GM12874 (cell line): ENCODE data around the gene PGM5.
"Not testable (repeated sequence)": the region's sequence is repeated elsewhere in the genome, so short reads cannot be mapped to it uniquely, and the experiment has no call there.

Experiments
- TF ChIP-seq, protein P1 (sequence below): IDR thresholded peaks from 2 replicates; pipeline ENCODE4 v1.5.1; 2011; ENCODE audit warnings: low read depth, mild to moderate bottlenecking, control low read depth, low read length, moderate library complexity; ENCODE audit not compliant: insufficient read depth

Gene PGM5

DNA sequence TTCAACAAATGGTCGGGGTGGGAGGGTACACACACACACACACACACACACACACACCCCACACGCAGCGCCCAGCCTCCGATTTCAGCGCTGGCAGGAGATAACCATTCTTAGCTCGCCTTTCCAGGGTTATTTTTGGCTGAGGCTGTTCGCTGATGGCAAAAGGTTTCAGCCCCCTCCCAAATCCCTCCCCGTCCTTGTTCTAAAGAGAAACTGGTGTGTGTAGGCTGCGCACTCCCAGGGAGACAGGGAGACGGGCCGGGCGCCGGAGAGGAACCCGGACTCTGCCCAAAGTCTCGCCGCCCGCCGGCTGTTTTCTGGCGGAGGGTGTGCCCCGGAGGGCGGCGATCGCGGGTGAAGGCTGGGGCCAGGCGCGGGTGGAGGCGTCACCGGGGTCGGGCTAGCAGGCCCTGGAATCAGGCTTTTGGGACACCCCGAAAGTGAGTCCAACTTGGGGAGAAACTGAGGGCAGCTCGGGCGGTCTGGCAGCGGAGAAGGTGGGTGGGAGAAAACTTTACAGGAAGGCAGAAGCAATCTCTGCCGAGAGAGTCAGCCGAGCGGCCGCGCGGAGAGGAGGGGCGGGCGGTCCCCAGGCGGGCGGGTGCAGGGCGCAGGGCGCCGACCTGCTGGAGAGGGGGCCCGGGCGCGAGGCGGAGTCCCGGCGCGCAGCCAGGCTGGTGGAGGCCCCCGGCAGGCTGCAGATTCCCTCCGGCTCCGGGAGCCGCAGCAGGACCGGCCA is at the start of gene PGM5:
PGM5 (plus strand) TSS at position 232 of the 739 bp plus-strand sequence. CDS start 517 bp downstream, outside the sequence.
- TF ChIP-seq, protein P1, sequence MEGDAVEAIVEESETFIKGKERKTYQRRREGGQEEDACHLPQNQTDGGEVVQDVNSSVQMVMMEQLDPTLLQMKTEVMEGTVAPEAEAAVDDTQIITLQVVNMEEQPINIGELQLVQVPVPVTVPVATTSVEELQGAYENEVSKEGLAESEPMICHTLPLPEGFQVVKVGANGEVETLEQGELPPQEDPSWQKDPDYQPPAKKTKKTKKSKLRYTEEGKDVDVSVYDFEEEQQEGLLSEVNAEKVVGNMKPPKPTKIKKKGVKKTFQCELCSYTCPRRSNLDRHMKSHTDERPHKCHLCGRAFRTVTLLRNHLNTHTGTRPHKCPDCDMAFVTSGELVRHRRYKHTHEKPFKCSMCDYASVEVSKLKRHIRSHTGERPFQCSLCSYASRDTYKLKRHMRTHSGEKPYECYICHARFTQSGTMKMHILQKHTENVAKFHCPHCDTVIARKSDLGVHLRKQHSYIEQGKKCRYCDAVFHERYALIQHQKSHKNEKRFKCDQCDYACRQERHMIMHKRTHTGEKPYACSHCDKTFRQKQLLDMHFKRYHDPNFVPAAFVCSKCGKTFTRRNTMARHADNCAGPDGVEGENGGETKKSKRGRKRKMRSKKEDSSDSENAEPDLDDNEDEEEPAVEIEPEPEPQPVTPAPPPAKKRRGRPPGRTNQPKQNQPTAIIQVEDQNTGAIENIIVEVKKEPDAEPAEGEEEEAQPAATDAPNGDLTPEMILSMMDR: not testable (repeated sequence)

DNA sequence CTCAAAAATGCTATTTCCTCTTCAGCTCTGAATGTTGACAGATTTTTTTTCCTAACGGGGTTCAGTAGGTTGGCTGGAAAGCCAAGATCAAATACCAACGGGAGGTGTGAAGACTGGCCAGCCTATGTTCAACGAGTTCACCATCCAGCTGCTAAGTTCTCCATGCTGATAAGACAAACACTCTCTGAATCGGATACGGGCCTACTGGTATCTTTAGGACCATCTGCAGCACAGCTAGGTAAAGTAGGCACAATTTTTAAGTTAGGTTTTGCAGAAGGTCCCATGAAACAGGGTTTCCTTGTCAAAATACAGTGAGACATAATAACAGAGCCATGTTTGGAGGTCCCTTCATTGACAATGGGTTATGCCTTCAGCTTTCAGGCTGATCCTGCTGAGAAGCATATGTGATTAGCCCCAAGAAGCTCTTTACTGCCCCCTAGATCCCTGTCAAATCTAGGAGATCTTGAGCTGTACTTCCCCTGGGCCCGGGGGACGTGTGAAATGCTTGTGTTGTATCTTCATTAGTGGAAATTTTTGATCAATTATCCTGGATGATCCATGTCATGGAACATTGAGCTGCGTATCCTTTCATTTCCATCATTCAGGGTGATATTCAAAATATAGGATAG is 60.6 kb downstream of the PGM5 start:
- TF ChIP-seq, protein P1: peak; percentile 57

DNA sequence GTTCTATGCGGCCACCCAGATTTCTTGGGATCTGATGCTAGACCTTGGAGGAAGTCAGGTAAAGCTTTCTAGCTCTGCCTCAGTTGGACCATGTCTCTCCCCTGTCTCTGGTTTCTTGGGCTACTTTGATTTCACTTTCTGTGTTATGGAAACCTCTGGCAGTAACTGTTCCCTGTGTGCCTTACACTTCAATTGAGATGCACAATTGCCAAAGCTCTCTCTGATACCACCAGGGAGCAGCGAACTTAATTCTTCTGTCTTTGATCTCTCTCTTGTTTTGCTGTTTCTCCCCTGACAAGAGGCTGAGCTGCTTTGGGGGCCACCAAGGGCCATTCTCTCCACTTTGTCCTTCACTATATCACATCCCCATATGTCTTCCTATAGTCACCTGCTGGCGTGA is 61.4 kb downstream of the PGM5 start:
- TF ChIP-seq, protein P1: no peak

DNA sequence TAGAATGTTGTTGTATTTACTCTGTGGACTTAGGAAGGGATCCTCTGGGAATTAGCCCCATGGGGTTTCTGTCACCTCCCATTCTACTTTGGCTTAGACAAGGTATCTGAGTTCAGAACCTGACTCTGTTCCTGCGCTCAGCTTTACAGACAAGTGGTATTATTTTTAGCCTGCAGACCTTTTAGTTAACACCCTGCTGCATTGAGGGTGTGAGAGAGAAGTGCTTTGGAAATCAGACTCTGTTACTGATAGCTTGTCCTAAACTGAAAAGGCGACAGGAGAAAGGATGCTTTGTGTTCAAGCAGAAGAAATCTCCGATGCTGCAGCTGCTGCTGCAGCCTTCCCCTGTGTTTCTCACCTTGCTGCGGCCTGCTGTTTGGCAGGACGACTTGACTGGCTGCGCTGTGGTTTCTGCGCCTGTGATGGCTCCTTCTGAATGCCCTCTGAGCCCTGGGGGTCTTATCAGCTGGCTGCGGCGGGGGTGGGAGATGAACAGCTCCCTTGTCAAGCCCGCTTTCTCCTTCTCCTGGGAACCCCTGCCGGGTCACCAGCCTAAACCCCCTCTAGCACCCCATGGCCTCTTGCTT is 61.9 kb downstream of the PGM5 start:
- TF ChIP-seq, protein P1: no peak

DNA sequence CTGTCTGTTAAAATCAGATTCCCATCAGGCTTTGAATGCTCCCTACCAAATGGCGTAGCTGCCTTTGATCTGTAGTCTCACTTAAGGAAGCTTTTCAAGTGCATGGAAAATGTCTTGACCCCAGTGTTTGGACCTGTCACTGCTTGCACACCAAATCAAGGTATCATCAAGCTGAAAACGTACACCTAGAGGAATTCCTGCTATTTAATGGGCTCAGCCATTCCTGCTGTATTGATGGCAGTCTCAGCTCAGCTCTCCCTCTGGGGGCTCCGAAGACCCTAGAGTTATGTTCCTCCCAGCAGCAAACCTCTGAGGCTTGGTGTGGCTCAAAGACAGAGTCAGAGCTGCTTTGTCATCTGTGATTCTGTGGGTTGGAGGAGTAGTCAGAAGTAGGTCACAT is 63.5 kb downstream of the PGM5 start:
- TF ChIP-seq, protein P1: no peak

DNA sequence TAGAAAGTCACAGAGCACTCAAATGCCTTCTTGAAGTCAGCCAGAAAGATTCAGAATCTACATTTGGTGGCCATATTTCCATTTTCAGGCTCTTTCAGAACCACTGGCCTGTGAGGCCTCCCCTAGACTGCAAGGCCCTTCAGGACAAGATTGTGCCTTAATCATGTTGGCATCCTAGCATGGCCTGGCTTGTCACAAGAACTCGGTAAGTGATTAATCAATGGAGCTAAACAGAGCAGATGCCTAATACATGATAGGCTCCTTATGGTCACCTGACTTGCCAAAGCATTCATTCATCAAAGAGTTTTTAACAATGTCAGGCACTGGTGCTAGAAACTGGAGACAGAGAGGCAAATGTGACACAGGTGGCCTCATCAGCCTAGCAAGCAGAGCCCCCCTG is 70.3 kb downstream of the PGM5 start:
- TF ChIP-seq, protein P1: no peak

DNA sequence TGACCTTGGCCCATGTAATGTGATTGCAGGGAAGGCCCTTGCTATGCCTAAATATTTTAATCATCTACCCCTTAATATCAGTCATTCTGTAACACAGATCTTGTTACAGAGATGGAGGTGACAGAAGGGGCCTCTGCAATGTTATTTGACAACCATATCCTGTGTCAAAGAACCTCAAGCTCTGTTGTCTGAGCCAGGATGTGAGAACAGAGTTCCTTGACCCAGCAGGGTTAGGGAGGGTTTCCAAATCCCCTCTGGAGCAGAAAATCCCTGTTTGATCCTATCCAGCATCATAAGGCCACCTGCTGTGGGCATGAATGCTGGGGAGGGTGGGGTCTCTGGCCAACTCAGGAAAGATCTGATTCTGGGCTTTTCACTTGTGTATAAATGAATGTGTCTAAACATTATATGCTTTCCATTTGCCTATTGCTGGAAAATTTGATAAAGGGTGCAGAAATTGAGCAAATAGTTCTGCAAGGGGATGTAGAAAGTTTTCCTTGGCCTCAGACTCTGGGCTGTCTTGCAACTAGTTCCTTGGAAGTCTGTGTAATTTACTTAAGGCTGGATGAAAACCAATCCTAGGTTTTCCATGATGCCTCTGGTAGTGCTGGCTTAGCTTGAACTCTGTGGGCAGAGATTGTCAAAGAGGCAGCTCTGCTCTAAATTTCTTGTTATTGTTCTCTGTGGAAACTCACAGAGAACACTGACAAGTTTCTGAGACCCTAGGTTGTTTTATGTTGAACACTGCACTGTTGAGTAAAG is 71.0 kb downstream of the PGM5 start:
- TF ChIP-seq, protein P1: no peak
